HG02884 (cell line): ENCODE measurements around the gene GNB1L.

ENCODE experiments used
- ATAC-seq: cut with Tn5 transposase; IDR thresholded peaks from one replicate; pipeline ENCODE4 v1.9.1; 2021; ENCODE audit warnings: mild to moderate bottlenecking, moderate library complexity; ENCODE audit not compliant: unreplicated experiment

The GNB1L gene

GRCh38 chr22:19765477-19766239 lies 89.0 kb downstream of the GNB1L start:
- no peak for ATAC-seq

DNA sequence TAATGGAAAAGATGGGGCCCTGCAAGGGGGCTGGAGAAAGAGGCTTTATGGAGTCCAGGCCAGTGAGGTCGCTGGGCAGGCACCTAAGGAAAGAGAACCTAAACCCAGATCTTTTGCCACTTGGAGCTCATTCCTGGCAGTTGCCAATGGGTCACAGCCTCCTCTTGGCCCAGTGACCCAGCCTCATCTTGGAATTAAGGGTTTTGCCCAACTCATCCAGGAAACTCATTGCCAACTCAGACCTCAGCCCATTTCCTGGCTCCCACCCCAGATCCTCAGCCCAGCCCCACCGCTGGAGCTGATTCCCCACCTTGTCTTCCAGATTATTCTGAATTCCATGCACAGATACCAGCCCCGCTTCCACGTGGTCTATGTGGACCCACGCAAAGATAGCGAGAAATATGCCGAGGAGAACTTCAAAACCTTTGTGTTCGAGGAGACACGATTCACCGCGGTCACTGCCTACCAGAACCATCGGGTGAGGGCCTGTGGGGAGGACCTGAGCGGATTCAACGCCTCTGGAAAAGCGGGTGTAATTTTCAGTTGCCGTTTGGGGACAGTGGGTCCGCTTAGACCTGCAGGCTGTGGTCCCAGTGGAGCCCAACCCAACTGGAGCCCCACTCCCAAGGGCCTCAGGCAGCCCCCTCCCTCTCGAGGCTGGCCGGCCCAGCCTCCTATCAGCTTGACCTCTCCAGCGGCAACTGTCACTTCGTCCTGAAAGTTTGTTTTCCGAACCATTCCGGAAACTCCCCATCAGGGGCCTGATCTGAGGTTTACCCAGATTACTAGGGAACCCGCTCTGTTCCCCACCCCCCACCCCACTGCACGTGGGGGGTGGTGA lies 89.8 kb downstream of the GNB1L start:
- ATAC-seq, result no peak

- ATAC-seq, result no peak
These were observed 90.4 kb downstream of the GNB1L start for GRCh38 chr22:19764299-19764593.

GRCh38 chr22:19763458-19764298 lies 91.0 kb downstream of the GNB1L start:
- no peak for ATAC-seq

GRCh38 chr22:19762568-19763457 lies 91.9 kb downstream of the GNB1L start:
- no peak for ATAC-seq

- no peak for ATAC-seq
These were observed 92.7 kb downstream of the GNB1L start for GRCh38 chr22:19761725-19762567.

- no peak for ATAC-seq
These were observed 93.5 kb downstream of the GNB1L start for GRCh38 chr22:19760951-19761724.

GRCh38 chr22:19760058-19760950 lies 94.4 kb downstream of the GNB1L start, which contains the start of gene TBX1:
Gene TBX1, plus strand, starts transcription at chr22:19760778. Its CDS starts 66 bp downstream, at chr22:19760844.
- ATAC-seq, result no peak

DNA sequence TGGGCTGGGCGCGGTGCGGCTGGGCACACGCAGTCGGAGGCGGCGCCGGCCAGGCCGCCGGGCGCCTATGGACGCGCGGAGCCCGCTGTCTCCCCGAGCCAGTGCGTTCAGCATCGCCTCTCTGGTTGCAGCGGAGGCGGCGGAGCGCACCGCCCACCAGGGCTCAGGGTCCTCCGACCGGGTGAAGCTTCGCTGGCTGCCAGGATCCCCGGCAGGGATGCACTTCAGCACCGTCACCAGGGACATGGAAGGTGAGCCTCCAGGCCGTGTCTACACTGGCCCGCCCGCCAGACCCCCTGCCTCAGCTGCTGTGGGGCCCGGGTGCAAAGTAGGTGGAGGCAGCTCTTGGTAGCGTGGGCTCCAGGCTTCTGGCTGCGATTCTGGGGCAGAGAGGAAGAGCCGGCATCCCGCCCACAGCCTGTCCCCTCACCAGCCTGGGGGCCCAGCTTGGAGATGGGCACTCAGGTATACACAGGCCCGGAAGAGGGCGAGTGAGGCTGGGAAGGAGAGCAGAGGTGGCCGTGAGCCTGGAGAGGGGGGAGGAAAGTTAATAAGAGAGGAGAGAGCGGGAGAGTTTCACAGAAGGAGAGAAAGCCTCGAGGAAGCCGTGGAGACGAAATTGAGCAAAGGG lies 95.1 kb downstream of the GNB1L start:
- ATAC-seq, result no peak

GRCh38 chr22:19758896-19759426 lies 95.7 kb downstream of the GNB1L start:
- no peak for ATAC-seq

- ATAC-seq, result no peak
These were observed 96.4 kb downstream of the GNB1L start for GRCh38 chr22:19757985-19758895.

DNA sequence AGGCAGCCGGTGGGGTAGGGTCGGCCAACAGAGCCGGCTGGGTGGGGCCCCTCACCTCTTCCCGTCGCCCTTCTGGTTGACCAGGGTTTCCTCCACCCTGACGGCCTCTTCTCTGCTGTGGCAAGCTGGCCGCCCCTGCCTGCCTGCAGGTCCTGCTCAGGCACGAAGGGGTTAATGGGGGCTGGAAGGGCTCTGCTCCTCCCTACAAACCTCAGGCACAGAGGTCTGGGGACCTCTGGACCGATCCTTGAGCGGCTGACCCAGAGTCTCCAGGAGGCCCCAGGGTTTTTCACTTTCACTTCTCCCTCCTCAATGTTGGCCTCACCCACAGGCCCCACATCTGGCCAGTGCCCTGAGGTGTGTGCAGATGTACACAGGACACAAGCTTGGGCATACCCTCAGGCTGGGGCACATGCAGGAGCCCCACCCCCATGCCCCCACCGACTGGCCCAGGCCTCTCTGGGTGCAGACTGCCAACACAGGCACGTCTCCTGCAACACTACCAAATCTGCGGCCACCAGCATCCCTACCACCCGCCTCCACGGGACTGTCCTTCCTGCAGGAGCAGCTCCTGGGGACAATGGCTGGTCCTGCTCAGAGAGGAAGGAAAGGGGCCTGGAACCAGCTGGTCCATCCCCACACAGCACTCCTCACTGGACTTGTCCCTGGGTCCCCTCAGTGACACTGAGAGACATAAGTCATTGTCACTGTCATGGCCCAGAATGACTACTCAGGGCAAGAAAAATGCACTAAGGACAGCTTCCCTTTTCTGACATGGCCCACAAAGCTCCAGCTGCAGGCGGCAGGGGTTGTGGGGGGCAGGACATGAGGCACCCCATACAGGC lies 97.3 kb downstream of the GNB1L start:
- ATAC-seq, result no peak

GRCh38 chr22:19756288-19757128 lies 98.2 kb downstream of the GNB1L start:
- ATAC-seq, result no peak

DNA sequence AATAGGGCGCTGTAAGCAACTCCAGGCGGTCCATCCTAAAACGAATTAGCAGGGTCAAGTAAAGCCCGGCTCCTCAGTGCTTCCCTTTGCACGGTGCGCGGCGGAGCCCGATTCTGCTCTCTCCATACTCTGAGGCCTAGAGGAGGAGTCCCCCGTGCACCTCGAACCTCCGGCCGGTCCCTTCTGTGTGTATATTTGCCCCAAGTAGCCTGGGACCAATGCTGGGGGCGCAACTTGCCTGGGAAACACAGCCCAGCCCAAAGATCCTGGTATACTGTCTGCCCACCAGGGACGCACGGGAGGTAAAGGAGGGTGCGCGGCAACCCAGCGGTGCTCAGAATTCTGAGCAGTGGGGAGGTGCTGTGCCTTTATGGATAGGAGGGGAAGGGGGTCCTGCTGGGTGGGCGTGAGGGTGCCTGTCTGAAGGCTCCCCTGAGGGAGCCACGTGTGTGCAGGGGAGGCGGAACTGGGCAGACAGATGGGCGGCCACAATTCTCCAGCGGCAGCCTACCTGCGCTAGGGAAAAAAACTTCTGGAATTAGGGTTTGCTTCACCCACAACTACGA lies 98.9 kb downstream of the GNB1L start:
- ATAC-seq, result no peak
